SIG-M5 treated with dmso at 0.1 percent for 504 hours (cell line): ENCODE measurements around the gene PLAGL1.
A peak's percentile ranks its signal among the peaks of the same experiment; 100 is the strongest.
"Not testable (repeated sequence)": the region's sequence is repeated elsewhere in the genome, so short reads cannot be mapped to it uniquely, and the experiment has no call there.

ENCODE experiments used
- DNase-seq: peaks from one replicate; lab custom pipeline; 2025; ENCODE audit not compliant: unreplicated experiment; lab: John Stamatoyannopoulos, UW

PLAGL1 gene

DNA sequence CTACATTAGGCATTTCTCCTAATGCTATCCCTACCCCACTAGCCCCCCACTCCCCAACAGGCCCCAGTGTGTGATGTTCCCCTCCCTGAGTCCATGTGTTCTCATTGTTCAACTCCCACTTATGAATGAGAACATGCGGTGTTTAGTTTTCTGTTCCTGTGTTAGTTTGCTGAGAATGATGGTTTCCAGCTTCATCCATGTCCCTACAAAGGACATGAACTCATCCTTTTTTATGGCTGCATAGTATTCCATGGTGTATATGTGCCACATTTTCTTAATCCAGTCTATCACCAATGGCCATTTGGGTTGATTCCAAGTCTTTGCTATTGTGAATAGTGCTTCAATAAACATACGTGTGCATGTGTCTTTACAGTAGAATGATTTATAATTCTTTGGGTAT, 1.6 kb upstream of the PLAGL1 start:
- DNase-seq, result not testable (repeated sequence)

DNA sequence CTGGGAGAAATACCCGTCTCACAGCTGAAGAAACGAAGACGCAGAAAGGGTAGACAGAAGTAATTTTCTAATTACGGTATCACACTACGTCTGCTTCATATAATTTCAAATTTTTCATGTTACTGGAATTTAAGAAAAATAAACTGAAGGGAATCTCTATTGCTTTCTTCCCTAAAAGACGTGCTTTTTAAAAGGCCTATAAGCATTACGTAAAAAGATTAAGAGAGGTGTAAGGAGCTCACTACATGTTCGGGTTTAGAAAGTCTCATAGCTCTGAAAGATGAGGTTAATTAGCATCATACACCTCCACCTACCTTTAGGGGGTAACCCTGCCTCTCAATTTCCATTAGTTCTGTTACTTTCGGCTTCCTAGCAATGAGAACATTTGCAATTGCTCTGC, 787 bp upstream of the PLAGL1 start:
- DNase-seq, result no peak

DNA sequence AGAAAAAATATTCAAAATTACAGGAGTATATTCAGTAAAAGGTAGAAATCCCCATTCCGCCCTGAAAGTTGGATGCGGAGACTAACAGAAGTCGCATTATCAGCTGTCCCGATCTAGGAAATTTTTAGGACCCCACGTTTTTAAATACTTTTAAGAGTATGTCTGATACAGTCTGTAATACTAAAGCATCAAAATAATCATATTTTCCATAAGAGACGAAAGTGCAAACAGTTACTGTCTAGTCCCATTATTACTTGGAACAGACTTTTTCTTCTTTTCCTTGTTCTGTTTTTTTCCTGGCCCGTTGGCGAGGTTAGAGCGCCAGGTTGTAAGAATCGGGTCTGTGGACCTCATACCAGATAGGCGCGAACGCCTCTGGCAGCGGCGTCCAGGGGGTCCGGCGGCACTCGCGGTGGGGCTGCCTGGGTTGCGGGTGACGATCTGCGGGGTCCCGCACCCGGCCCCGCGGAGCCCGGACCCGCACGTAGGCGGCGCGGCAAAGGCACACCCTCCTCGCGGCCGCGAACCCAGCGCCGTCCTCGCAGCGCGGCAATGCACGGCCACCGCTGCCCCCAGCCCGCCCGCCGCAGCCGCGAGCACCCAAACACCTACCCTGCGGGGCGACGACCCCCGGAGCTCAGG, 460 bp downstream of the PLAGL1 start:
- no peak for DNase-seq

DNA sequence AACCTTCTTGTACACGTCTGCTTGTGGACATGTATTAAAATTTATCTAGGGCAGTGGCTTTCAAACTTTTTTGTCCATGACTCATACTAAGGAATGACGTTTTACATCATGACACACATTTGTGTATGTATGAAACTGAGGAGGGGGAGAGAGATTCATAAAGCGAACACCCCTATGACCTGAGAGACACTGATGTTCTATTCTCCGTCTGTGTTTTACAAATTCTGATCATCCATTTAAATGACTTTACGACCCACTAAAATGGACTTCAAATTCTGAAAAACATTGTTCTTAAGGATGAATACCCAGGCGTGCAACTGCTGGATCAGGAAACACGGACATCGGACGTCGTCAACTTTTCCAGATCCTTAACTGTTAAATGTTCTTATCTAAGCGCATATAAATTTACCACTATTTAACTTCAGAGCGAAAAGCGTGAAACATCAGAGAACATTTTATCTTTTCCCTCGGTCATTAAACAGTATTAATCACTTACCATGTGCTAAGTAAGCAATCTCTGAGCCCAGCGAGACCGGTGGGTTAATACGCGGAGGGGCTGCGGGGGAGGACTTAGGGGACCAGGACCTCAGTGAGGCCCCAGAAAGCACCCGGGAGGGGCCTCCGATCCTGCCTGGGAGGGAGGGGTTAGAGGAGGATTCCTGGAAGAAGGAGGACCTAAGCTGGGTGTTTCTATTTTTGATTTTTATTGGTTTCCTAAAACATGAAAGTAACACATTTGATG, 1.2 kb downstream of the PLAGL1 start:
- no peak for DNase-seq

- no peak for DNase-seq
These were observed 8.7 kb downstream of the PLAGL1 start for GRCh38 chr6:143999406-143999805.

DNA sequence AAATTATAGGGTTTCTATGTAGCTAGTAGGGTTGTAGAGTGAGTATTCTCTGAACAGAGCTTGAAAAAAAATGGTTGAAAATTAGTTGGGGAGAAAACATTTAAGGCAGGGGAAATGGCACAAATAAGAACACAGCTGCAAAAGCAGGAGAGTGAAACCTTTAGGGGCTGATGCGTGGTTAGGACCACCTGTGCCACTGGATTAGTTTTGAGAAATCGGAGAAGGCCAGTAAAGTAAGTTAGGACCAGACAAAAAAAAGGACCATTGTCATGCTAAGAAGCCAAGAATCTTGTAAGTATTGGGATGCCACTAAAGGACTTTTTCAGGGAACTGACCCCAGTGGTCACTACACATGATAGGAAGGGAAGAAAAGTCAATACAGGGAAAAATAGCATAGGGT, 9.4 kb downstream of the PLAGL1 start:
- DNase-seq, result no peak

GRCh38 chr6:143993965-143994646, 14.0 kb downstream of the PLAGL1 start:
- DNase-seq, result no peak

- DNase-seq, result no peak
These were observed 15.8 kb downstream of the PLAGL1 start for GRCh38 chr6:143992285-143992684.

- no peak for DNase-seq
These were observed 21.5 kb downstream of the PLAGL1 start for GRCh38 chr6:143986463-143987065.

DNA sequence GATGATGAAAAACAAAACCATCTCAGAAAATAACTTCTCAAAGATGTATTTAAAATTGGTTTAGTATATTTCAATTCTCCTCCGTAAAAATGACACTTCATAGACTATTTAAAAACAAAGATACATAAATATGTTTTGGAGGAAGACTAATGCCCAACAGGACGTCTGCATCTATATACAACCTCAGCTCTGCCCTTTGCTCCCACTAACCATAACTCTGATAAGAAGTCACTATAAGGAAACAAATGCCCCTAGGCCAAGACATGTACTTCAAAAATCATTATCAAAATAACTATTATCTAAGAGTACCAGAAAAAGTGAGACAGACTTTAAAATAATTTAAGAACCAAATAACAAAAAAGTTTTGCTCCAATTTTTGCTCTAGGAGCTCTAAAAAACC, 23.4 kb downstream of the PLAGL1 start:
- DNase-seq, result no peak

DNA sequence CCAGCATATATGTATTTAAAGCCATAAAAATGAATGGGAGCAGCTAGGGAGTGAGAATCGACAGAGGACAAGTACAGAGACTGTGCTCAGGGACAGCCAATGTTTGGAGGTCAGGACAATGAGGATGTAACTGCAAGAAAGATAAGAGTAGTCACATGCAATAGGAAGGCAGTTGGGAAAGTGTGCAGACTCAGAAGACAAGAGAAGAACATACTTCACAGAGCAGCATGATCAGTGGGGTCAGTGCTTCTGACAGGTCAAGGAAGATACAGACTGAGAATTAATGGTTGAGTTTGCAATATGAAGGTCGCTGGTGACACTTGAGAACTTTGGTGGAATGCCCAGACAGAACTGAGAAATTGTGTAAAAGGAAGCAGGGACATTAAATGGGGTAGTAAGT, 25.1 kb downstream of the PLAGL1 start:
- no peak for DNase-seq

DNA sequence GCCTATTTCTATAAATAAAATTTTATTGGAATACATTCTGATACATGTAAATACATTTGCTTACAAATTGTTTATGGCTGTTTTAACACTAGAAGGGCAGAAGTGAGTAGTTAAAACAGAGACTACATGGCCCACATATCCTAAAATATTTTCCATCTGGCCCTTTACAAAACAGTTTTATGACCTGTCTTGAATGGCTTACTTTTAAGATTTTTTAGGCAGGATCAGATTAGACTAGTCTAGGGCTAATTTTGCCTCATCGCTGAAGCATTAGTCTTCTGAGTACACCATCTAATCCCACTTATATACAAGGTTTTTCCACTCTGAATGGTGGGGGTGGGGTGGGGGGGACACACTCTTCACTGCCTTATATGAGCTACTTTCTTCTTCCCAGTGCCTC, 27.1 kb downstream of the PLAGL1 start:
- no peak for DNase-seq

DNA sequence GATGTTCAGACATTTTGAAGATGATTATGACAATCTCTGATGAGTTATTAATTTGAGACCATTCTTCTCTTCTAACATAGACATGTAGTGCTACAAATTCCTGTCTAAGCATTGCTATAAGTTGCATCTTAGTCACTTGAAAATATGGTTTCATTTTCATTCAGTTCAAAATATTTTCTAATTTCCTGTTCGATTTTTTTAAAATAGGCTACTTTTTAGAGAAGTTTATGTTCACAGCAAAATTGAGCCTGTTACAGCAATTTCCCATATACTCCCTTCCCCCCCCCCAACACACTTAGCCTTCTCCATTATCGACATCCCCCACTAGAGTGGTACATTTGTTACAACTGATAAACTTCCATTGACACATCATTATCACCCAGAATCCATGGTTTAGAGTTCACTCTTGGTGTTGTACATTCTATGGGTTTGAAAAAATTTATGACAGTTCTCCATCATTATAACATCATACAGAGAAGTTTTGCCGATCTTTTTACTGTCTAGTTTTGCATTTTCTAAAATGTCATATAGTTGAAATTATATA, 31.2 kb downstream of the PLAGL1 start:
- no peak for DNase-seq

GRCh38 chr6:143974089-143974488, 34.0 kb downstream of the PLAGL1 start:
- DNase-seq, result no peak

DNA sequence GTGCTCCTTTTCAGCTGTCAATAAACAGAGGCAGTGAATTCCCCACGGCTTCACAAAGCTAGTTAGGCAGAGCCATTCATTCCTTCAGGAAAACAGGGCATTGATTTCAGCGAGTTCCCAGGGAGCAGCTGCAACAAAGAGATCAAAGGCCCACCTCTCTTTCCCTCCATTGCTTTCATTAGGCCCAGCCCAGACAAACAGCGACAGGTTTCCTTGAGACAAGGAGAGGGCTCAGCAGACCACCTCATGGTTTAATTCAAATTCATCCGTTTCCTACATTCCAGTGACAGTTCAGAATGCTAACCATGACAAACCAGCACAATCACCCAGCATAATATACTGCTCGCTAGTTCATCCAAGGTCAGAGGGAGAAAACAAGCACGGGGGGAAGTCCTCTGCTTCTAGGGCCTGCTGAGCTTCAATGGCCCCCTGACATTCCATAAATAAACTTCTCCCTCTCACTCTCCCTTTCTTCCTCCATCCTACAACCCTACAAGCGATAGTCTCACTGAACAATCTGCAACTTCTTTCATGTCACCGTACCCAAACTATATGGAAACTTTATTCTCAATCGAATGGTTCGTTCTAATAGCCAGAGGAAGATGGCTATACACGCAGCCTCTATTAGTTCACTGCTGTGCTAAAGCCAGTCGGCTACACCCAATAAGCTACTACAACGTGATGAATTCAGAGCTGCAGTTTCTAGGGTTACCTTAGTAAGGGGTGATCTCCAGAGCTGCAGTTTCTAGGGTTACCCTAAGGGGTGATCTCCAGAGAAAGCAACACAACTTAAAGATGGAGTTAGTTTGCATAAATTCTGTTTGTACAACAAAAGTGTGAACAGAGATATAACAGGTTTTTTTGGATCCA, 34.7 kb downstream of the PLAGL1 start:
- no peak for DNase-seq

DNA sequence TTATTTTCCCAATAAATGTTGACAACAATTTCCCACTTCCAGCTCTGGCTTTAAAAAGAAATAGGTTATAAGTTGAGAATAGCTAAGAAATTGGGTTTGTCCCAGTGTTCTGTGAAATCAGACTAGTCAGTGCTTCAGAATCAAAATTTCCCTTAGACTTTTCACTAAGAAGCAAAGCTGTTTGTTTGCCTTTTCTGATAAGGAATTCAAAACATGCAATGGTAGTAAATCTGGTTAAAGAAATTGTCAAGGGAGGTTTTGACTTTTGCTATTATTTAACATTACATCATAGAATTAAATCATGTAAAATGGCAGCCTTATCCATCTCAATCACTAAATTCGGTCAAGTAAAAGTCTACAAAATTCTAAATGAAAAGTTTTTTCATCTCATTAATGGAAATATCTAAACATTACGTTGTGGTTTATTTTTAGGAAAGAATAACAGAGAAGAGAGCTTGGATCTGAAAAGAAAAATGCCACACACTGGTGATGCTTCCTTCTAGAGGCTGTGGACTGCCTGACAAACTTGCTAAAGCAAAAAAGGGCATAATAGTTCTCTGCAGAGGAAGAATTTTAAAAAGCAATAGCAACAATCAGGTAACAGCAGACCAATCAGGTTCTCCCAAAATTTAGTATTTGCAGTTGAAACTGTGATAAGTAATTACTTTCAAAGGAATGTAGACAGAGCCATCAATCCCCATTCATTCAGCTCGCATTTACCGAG, 36.4 kb downstream of the PLAGL1 start:
- no peak for DNase-seq

DNA sequence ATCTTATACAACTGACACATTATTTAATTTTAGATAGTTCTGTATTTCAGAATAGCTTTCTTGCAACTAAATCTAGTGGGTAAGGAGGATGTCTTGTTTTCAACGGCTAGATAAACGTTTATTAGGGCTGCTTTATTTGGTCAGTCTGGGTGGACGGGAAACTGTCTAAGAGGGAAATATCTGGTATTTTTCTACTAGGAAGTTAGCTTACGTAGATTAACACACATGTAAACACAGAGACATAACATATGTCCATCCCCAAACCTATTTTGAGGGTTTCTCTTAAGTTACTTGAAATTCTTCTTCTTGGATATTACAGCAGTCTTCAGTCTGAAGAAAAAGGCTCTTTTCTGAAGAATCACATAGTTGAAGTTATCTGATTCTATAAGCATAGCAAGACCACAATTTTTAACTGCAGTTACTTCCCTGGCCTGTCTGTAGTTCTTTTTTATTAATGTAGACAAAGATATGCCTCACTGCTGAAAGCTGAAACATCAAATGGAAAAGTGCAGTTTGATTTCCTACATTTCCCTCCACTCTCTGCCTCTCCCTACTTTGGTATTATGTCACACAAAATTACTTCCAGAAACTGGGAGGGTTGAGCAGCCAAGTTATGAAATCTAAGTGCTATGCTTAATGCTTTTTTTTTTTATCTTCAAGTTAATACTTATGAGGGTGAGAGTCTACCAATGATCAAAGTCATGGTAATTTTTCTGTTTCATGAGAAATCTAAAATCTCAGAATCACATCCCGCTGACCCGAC, 37.4 kb downstream of the PLAGL1 start:
- no peak for DNase-seq

DNA sequence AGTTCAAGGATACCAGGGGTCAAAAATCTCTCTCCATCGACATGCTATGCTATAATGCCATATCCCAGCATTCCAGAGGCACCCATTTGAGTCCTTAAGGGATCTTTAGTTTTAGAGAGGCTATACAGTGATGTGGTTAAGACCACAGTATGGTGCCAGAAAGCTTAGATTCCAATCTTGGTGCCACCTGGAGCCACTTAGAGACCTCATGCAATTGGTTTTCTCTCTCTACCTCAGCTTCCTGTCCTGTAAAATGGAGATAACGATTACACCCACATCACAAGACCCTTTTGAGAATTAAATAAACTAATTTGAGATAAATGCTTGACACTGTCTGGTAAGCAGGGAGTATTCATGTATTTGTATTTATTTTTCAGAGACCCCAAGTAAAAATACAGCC, 39.0 kb downstream of the PLAGL1 start:
- no peak for DNase-seq

DNA sequence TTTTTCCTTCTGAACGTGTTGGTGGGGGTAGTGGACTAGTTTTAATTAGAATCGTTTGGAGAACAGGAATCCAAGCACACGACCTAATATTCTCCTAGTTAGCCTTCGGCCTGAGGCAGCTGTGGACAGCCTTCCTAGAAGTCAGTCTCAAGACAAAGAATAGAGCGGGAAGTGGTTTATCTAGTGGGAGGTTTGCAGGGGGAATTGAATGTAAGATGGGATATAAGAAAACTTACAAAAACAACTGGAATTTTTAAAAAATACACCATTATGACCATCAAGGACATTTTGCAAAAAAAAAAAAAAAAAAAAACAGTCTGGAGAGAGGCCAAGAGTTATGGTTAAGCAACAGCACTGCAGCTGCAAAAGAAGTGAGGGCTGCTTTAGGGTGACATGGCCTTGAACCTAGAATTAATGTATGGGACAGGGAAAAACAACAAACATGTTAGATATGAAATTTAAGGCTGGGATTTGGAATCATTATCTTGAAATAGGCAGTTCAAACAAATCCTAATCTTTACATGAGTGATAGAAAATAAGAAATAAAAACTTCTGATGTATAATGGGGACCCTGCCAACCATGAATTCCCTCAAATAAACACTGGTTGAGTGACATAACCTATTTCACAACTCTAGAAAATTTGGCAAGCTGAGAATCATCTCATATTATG, 40.2 kb downstream of the PLAGL1 start:
- peak; percentile 26 for DNase-seq
